Endothelial cell (in vitro differentiated cells): ENCODE data around the gene MAPK9. TPM values are rescaled to one million over a fixed set of nuclear protein-coding genes. Genes with fewer than 3 reads are reported as not detected.

Experiments
- DNase-seq: peaks from one replicate; pipeline ENCODE4 v3.0.0; 2021; ENCODE audit warnings: low spot score
- H3K27ac Mint-ChIP-seq: one replicate; pipeline ENCODE4 v1.8.0; 2021; ENCODE audit warnings: mixed read lengths, inconsistent platforms; ENCODE audit not compliant: unreplicated experiment
- H3K27me3 Mint-ChIP-seq: one replicate; pipeline ENCODE4 v1.8.0; 2021; ENCODE audit warnings: mild to moderate bottlenecking, moderate library complexity, mixed read lengths, inconsistent platforms; ENCODE audit not compliant: unreplicated experiment
- H3K36me3 Mint-ChIP-seq: one replicate; pipeline ENCODE4 v1.8.0; 2021; ENCODE audit warnings: mild to moderate bottlenecking, low read depth, mixed read lengths, inconsistent platforms; ENCODE audit not compliant: unreplicated experiment
- H3K4me1 Mint-ChIP-seq: one replicate; pipeline ENCODE4 v1.8.0; 2021; ENCODE audit warnings: mild to moderate bottlenecking, mixed read lengths, inconsistent platforms; ENCODE audit not compliant: unreplicated experiment
- H3K4me3 Mint-ChIP-seq: one replicate; pipeline ENCODE4 v1.8.0; 2021; ENCODE audit warnings: mild to moderate bottlenecking, mixed read lengths, inconsistent platforms; ENCODE audit not compliant: unreplicated experiment
- H3K9me3 Mint-ChIP-seq: one replicate; pipeline ENCODE4 v1.8.0; 2021; ENCODE audit warnings: mixed read lengths, inconsistent platforms; ENCODE audit not compliant: unreplicated experiment
- total RNA-seq: library from RNA; stranded (reverse); fragmentation: NEBNext Ultra II Directional; extraction: Animal tissue kit (Norgen Biotek cat#: 25700); gene quantifications from one replicate; pipeline ENCODE4 v1.2.1, GENCODE V29; 2021; ENCODE audit not compliant: unreplicated experiment
- TF ChIP-seq, protein P1 (sequence below): fragments of 200-600 bp; sonication (generic); IDR thresholded peaks from one replicate; pipeline ENCODE4 v1.5.0; 2021; ENCODE audit warnings: antibody characterized with exemption; ENCODE audit not compliant: unreplicated experiment

MAPK9 gene
- total RNA-seq, 1 donor from 2014 or later: 51.5 TPM

DNA sequence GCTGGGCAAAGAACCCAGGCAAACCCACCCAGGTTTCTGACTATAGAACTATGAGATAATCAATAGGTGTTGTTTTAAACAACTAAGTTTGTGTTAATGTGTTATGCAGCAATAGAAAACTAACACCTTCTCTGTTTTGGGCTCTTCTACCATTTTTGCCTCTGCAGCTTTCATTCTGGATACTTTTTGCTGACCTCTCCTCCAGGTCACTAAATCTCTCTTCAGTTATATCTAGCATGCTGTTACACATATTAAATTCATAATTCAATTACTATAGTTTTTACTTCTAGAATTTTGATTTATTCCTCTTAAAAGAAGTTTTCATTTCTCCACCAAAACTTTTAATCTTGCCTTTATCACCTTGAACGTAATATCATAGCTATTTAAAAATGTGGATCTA, 17.2 kb downstream of the MAPK9 start:
- Mint-ChIP-seq H3K4me3 (no peak overlapping the region), H3K27ac (no peak overlapping the region), H3K36me3 (peaks cover 57% of the 10 kb centered on the region), H3K4me1 (no peaks in the 10 kb centered on the region), H3K9me3 (no peaks in the 10 kb centered on the region), H3K27me3 (no peaks in the 10 kb centered on the region)
- TF ChIP-seq, protein P1, sequence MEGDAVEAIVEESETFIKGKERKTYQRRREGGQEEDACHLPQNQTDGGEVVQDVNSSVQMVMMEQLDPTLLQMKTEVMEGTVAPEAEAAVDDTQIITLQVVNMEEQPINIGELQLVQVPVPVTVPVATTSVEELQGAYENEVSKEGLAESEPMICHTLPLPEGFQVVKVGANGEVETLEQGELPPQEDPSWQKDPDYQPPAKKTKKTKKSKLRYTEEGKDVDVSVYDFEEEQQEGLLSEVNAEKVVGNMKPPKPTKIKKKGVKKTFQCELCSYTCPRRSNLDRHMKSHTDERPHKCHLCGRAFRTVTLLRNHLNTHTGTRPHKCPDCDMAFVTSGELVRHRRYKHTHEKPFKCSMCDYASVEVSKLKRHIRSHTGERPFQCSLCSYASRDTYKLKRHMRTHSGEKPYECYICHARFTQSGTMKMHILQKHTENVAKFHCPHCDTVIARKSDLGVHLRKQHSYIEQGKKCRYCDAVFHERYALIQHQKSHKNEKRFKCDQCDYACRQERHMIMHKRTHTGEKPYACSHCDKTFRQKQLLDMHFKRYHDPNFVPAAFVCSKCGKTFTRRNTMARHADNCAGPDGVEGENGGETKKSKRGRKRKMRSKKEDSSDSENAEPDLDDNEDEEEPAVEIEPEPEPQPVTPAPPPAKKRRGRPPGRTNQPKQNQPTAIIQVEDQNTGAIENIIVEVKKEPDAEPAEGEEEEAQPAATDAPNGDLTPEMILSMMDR: no peak
- no peak for DNase-seq

DNA sequence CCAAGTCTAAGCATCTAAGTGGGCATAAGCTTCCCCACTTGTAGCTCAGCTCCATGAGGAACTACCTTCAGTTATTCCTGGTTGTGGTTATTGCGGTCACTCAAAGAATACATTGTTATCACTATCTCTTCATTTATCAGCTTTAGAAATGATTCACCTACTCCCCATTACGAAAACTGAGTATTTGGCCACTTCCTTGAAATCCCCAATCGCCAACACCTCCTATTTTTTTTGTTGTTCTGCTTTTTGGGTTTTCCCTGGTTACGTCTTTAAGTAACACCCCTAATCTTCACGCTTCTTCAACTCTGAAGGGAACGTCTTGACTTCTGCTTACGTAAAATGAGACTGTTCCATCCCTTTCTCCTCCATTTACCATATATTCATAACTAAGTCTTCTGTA, 20.7 kb downstream of the MAPK9 start:
- no peak overlapping the region for H3K4me3 Mint-ChIP-seq
- H3K4me1 Mint-ChIP-seq: no peaks in the 10 kb centered on the region
- H3K27ac Mint-ChIP-seq: no peak overlapping the region
- no peaks in the 10 kb centered on the region for H3K27me3 Mint-ChIP-seq
- DNase-seq: no peak
- peaks cover 6% of the 10 kb centered on the region for H3K9me3 Mint-ChIP-seq
- peaks cover 57% of the 10 kb centered on the region for H3K36me3 Mint-ChIP-seq
- TF ChIP-seq, protein P1: no peak

DNA sequence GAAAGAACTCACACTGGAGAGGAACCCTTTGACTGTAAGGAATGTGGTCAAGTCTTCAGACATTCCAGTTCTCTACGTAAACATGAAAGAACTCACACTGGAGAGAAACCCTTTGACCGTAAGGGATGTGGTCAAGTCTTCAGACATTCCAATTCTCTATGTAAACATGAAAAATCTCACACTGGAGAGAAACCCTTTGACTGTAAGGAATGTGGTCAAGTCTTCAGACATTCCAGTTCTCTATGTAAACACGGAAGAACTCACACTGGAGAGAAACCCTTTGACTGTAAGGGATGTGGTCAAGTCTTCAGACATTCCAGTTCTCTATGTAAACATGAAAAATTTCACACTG, 32.6 kb downstream of the MAPK9 start:
- H3K36me3 Mint-ChIP-seq: peaks cover 96% of the 10 kb centered on the region
- H3K9me3 Mint-ChIP-seq: peaks cover 67% of the 10 kb centered on the region
- H3K4me3 Mint-ChIP-seq: peak overlapping the region; percentile 73
- no peak for DNase-seq
- H3K27me3 Mint-ChIP-seq: peaks cover 13% of the 10 kb centered on the region
- H3K27ac Mint-ChIP-seq: no peak overlapping the region
- TF ChIP-seq, protein P1: no peak
- H3K4me1 Mint-ChIP-seq: no peaks in the 10 kb centered on the region

DNA sequence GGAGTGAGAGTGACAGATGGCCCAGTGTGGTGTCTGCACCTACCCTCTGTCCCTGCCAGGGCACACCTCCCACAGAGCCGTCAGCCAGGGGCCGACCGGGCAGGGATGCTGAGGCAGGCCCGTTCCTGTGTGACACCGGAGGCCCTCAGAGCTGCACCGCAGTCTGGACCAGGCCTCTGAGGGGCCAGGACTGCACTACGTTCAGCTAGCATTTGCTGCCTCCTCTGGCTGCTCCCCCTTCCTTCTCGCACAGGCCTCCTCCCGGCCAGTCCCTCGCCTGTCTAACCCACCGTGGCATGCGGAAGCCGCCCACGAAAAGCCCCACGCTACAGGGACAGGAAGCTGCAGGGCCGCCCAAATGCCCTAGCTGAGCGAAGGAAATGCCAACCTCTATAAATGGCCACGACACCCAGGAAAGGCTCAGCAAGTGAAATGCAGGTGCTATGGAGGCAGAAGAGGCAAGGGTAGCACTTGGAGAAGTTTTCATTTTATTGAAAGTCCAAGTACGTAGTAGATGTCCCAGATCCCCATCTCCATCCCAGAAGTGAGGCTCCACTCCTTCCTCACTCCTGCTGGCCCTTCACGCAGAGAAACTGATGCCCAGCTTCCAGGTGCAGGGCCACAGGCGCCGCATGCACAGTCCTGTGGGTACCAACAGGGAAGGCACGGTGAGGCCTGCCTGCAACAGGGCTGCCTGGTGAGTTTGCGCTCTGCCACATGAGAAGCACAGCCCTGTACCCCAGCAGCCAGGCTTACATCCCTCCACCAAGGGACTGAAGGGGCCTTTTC, 38.7 kb downstream of the MAPK9 start:
- peaks cover 49% of the 10 kb centered on the region for H3K9me3 Mint-ChIP-seq
- no peak for DNase-seq
- peaks cover 96% of the 10 kb centered on the region for H3K36me3 Mint-ChIP-seq

DNA sequence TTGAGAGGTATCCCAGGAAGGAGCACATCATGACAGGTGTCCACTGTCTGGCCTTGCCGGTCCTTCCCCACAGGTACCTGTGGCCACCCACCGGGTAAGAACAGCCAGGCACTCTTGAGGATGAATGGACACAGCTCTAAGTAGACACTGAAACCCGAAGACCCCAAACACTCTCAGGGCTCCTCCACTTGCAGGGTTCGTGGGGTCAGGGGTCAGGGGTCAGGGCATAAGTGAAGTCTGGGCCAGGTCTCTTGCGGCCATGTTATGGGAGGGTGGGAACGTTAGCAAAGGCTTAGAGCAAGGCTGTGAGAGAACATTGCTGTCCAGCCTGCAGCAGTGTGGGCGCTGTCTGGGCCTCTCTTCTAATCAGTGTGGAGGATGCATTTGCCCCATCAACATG, 40.0 kb downstream of the MAPK9 start:
- TF ChIP-seq, protein P1: no peak
- no peak overlapping the region for H3K27ac Mint-ChIP-seq
- peak overlapping the region; percentile 80 for H3K4me3 Mint-ChIP-seq
- H3K9me3 Mint-ChIP-seq: peaks cover 38% of the 10 kb centered on the region
- DNase-seq: no peak
- peaks cover 95% of the 10 kb centered on the region for H3K36me3 Mint-ChIP-seq
- H3K4me1 Mint-ChIP-seq: no peaks in the 10 kb centered on the region
- H3K27me3 Mint-ChIP-seq: peaks cover 9% of the 10 kb centered on the region

More for the DNA sequence above, 38.7 kb downstream of the MAPK9 start:
- H3K4me1 Mint-ChIP-seq: no peaks in the 10 kb centered on the region
- peaks cover 9% of the 10 kb centered on the region for H3K27me3 Mint-ChIP-seq
- TF ChIP-seq, protein P1: no peak
- peak overlapping the region; percentile 81 for H3K4me3 Mint-ChIP-seq
- H3K27ac Mint-ChIP-seq: no peak overlapping the region
